Smooth muscle cell (in vitro differentiated cells): ENCODE data around the gene PTPN7. TPM values are rescaled to one million over a fixed set of nuclear protein-coding genes. Genes with fewer than 3 reads are reported as not detected.
A peak's percentile ranks its signal among the peaks of the same experiment; 100 is the strongest.

Source experiments
- DNase-seq: peaks from one replicate; lab custom pipeline; 2025; ENCODE audit not compliant: unreplicated experiment; lab: John Stamatoyannopoulos, UW
- H2AFZ ChIP-seq: fragments of 200-600 bp; sonication (generic); 2 replicates; pipeline ENCODE4 v1.6.0; 2016; ENCODE audit warnings: antibody characterized with exemption, low read depth, mild to moderate bottlenecking
- H3F3A ChIP-seq: fragments of 200-600 bp; sonication (generic); 2 replicates; pipeline ENCODE4 v1.6.0; 2017; ENCODE audit warnings: antibody characterized with exemption, low read depth
- H3K27ac ChIP-seq: fragments of 200-600 bp; sonication (generic); 2 replicates; pipeline ENCODE4 v1.5.1; 2016; ENCODE audit warnings: low read depth, mild to moderate bottlenecking
- H3K27me3 ChIP-seq: fragments of 200-600 bp; sonication (generic); 2 replicates; pipeline ENCODE4 v1.6.1; 2016; ENCODE audit warnings: low read depth, mild to moderate bottlenecking
- H3K36me3 ChIP-seq: fragments of 200-600 bp; sonication (generic); 2 replicates; pipeline ENCODE4 v1.5.1; 2016; ENCODE audit warnings: low read depth
- H3K4me1 ChIP-seq: fragments of 200-600 bp; sonication (generic); 2 replicates; pipeline ENCODE4 v1.5.1; 2016; ENCODE audit warnings: low read depth
- H3K4me2 ChIP-seq: fragments of 200-600 bp; sonication (generic); 2 replicates; pipeline ENCODE4 v1.6.0; 2016; ENCODE audit warnings: mild to moderate bottlenecking
- H3K4me3 ChIP-seq: fragments of 200-600 bp; sonication (generic); 2 replicates; pipeline ENCODE4 v1.5.1; 2016; ENCODE audit warnings: mild to moderate bottlenecking
- H3K79me2 ChIP-seq: fragments of 200-600 bp; sonication (generic); 2 replicates; pipeline ENCODE4 v1.6.0; 2016; ENCODE audit warnings: low read depth, mild to moderate bottlenecking
- H3K9ac ChIP-seq: fragments of 200-600 bp; sonication (generic); 2 replicates; pipeline ENCODE4 v1.6.0; 2016; ENCODE audit warnings: low read depth
- H3K9me3 ChIP-seq: fragments of 200-600 bp; sonication (generic); replicated peaks from 2 replicates; pipeline ENCODE4 v1.5.1; 2016; ENCODE audit warnings: low read depth
- H4K20me1 ChIP-seq: fragments of 200-600 bp; sonication (generic); 2 replicates; pipeline ENCODE4 v1.6.0; 2016; ENCODE audit warnings: low read depth
- CTCF ChIP-seq: fragments of 200-600 bp; sonication (generic); IDR thresholded peaks from 2 replicates; pipeline ENCODE4 v1.5.1; 2017; ENCODE audit warnings: borderline replicate concordance, mild to moderate bottlenecking, antibody characterized with exemption; ENCODE audit not compliant: insufficient read depth, poor library complexity, severe bottlenecking
- WGBS: methylation state at CpG from one replicate; pipeline ENCODE4 v1.1.7; 2016; ENCODE audit warnings: low lambda C conversion rate; 5-methylcytosine and 5-hydroxymethylcytosine counted together
- polyA plus RNA-seq: library from polyadenylated mRNA; unstranded; fragments of >200 nt; fragmentation: Nextera tagmentation; extraction: Ambion mirVana; gene quantifications from 2 replicates; pipeline ENCODE4 v1.2.1, GENCODE V29; 2016
- total RNA-seq: library from RNA; depleted of rRNA; stranded (reverse); fragments of >200 nt; gene quantifications from 2 replicates; pipeline ENCODE4 v1.2.3, GENCODE V29; 2014

Gene PTPN7
- total and polyA plus RNA-seq, 2 experiments from 2014 or later: not detected

GRCh38 chr1:202205523-202206190 is 45.3 kb upstream of the PTPN7 start:
- H3K4me3 ChIP-seq: no peak overlapping the region
- no peaks in the 10 kb centered on the region for H3F3A ChIP-seq
- TF ChIP-seq CTCF: peak; percentile 48
- H3K4me1 ChIP-seq: no peaks in the 10 kb centered on the region
- 60% methylated on average over 5 of the region's 5 CpGs for WGBS
- H3K4me2 ChIP-seq: no peak overlapping the region
- no peak overlapping the region for H2AFZ ChIP-seq
- no peaks in the 10 kb centered on the region for H3K36me3 ChIP-seq
- no peaks in the 10 kb centered on the region for H3K9me3 ChIP-seq
- no peak overlapping the region for H3K27ac ChIP-seq
- H3K27me3 ChIP-seq: no peaks in the 10 kb centered on the region
- no peaks in the 10 kb centered on the region for H4K20me1 ChIP-seq
- no peak for DNase-seq
- H3K9ac ChIP-seq: no peak overlapping the region
- H3K79me2 ChIP-seq: no peaks in the 10 kb centered on the region

DNA sequence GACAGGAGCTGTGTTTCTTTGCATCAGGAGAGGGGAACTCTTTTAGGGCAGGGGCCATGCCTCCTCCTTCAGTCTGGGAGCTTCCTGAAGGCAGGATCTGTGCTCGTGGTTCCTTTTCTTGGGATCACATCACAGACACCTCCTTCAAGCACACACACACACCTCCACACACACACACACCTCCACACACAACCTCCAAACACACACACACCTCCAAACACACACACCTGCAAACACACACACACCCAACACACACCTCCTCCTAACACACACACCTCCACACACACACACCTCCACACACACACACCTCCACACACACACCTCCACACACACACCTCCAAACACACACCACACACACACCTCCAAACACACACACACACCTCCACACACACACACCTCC is 43.7 kb upstream of the PTPN7 start:
- no peaks in the 10 kb centered on the region for H3K4me1 ChIP-seq
- TF ChIP-seq CTCF: no peak
- WGBS: 75% methylated on average over 1 of the region's 1 CpG
- no peaks in the 10 kb centered on the region for H3F3A ChIP-seq
- no peak overlapping the region for H3K4me3 ChIP-seq
- no peak for DNase-seq
- H3K27me3 ChIP-seq: no peaks in the 10 kb centered on the region
- H3K9ac ChIP-seq: no peak overlapping the region
- no peak overlapping the region for H3K4me2 ChIP-seq
- H3K27ac ChIP-seq: no peak overlapping the region
- no peak overlapping the region for H2AFZ ChIP-seq
- no peaks in the 10 kb centered on the region for H4K20me1 ChIP-seq
- no peaks in the 10 kb centered on the region for H3K79me2 ChIP-seq
- H3K36me3 ChIP-seq: no peaks in the 10 kb centered on the region
- no peaks in the 10 kb centered on the region for H3K9me3 ChIP-seq

DNA sequence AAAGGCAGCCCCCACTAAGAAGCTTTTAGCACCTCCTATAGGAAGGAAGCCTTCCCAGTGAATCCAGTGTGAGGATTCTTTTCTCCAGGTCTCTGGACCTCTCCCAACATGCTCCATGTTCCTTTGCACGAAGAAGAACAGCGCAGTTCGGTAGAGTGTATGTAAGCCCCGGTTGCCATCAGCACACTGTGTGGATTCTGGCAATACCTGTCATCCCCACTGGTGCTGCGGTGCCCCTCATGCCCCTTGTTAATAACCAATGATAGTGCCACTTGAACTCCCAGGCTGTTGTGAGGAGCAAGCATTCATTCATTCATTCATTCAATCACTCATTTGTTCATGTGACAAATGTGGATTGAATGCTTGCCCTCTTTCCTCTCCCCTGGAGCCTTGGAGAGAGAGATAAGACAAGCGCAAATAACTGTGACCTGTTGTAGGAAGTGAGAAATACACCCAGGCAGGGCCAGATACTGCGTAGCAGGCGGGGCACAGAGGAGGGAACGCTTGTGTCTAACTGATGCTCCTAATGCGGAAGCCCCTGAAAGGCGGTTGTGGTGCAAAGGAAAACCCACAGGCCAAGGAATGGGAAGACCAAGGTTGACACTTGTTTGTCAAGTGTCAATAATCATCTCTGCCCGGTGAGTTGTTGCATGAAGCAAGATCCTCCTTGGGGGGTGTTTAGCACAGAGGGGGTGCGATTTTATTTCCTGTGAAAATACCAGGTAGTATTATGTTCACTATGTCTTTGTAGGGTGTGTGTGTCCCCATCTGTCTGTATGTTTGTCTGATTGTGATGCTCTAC is 43.0 kb upstream of the PTPN7 start:
- no peak for TF ChIP-seq CTCF
- Histone ChIP-seq H3K4me3 (no peak overlapping the region), H3K9me3 (no peaks in the 10 kb centered on the region), H3K36me3 (no peaks in the 10 kb centered on the region), H4K20me1 (no peaks in the 10 kb centered on the region), H3K4me2 (no peak overlapping the region), H3K79me2 (no peaks in the 10 kb centered on the region), H2AFZ (no peak overlapping the region), H3K9ac (no peak overlapping the region), H3K27me3 (no peaks in the 10 kb centered on the region), H3K4me1 (no peaks in the 10 kb centered on the region), H3K27ac (no peak overlapping the region), H3F3A (no peaks in the 10 kb centered on the region)
- no peak for DNase-seq
- 91% methylated on average over 13 of the region's 13 CpGs for WGBS
